Trophoblast cell (in vitro differentiated cells and primary cell): ENCODE results near the gene ISLR.

ENCODE experiments used
- DNase-seq, 2 donors: peaks; one replicate each; pipeline ENCODE4 v3.0.0-alpha.2; 2016
- H2AFZ ChIP-seq: 2 replicates; pipeline ENCODE4 v1.6.1; 2013; ENCODE audit warnings: low read length, moderate library complexity, mild to moderate bottlenecking; ENCODE audit not compliant: insufficient read depth, poor library complexity
- H2AK5ac ChIP-seq: 2 replicates; pipeline ENCODE4 v1.6.1; 2013; ENCODE audit warnings: mild to moderate bottlenecking, low read length
- H2BK120ac ChIP-seq: 2 replicates; pipeline ENCODE4 v1.6.1; 2013; ENCODE audit warnings: low read length, mild to moderate bottlenecking, moderate library complexity; ENCODE audit not compliant: insufficient read depth, poor library complexity
- H2BK12ac ChIP-seq: 2 replicates; pipeline ENCODE4 v1.6.1; 2013; ENCODE audit warnings: mild to moderate bottlenecking, low read length, moderate library complexity
- H2BK5ac ChIP-seq: 2 replicates; pipeline ENCODE4 v1.6.1; 2013; ENCODE audit warnings: low read length, low read depth, moderate library complexity, mild to moderate bottlenecking; ENCODE audit not compliant: poor library complexity
- H3K14ac ChIP-seq: 2 replicates; pipeline ENCODE4 v1.6.1; 2013; ENCODE audit warnings: mild to moderate bottlenecking, low read length
- H3K18ac ChIP-seq: 2 replicates; pipeline ENCODE4 v1.6.1; 2013; ENCODE audit warnings: mild to moderate bottlenecking, low read length
- H3K23ac ChIP-seq: 2 replicates; pipeline ENCODE4 v1.6.1; 2013; ENCODE audit warnings: low read length
- H3K27ac ChIP-seq: 2 replicates; pipeline ENCODE4 v1.5.1; 2013; ENCODE audit warnings: low read depth, mild to moderate bottlenecking, inconsistent platforms, low read length, moderate library complexity
- H3K27me3 ChIP-seq: 2 replicates; pipeline ENCODE4 v1.6.1; 2013; ENCODE audit warnings: inconsistent platforms, mild to moderate bottlenecking, low read length, moderate library complexity; ENCODE audit not compliant: insufficient read depth
- H3K36me3 ChIP-seq, 2 experiments: 1 replicate in 1 of 2; 2 replicates in 1 of 2; pipeline ENCODE4 v1.6.1; 2013; ENCODE audit warnings: low read length in 2 of 2, mild to moderate bottlenecking in 2 of 2, moderate library complexity in 1 of 2; ENCODE audit not compliant: insufficient read depth in 2 of 2, control insufficient read depth in 1 of 2
- H3K4ac ChIP-seq: 2 replicates; pipeline ENCODE4 v1.6.1; 2013; ENCODE audit warnings: low read depth, mild to moderate bottlenecking, low read length, moderate library complexity
- H3K4me1 ChIP-seq, 2 experiments: 1 replicate in 1 of 2; 2 replicates in 1 of 2; pipeline ENCODE4 v1.6.1; 2013; ENCODE audit warnings: low read length in 2 of 2, mild to moderate bottlenecking in 2 of 2, moderate library complexity in 1 of 2; ENCODE audit not compliant: insufficient read depth in 2 of 2, control insufficient read depth in 1 of 2
- H3K4me2 ChIP-seq: 2 replicates; pipeline ENCODE4 v1.6.1; 2013; ENCODE audit warnings: inconsistent platforms, mild to moderate bottlenecking, low read length, moderate library complexity
- H3K4me3 ChIP-seq: 2 replicates; pipeline ENCODE4 v1.5.1; 2013; ENCODE audit warnings: mild to moderate bottlenecking, low read depth, low read length, inconsistent platforms
- H3K79me1 ChIP-seq: one replicate; pipeline ENCODE4 v1.6.1; 2013; ENCODE audit warnings: low read length
- H3K79me2 ChIP-seq: 2 replicates; pipeline ENCODE4 v1.6.1; 2013; ENCODE audit warnings: low read length, mild to moderate bottlenecking; ENCODE audit not compliant: control insufficient read depth, insufficient read depth, poor library complexity
- H3K9ac ChIP-seq: 2 replicates; pipeline ENCODE4 v1.6.1; 2013; ENCODE audit warnings: mild to moderate bottlenecking, low read length
- H3K9me3 ChIP-seq: 2 replicates; pipeline ENCODE4 v1.6.1; 2013; ENCODE audit warnings: low read depth, mild to moderate bottlenecking, control low read depth, inconsistent platforms, low read length; ENCODE audit not compliant: insufficient read depth
- H4K12ac ChIP-seq: 2 replicates; pipeline ENCODE4 v1.6.1; 2013; ENCODE audit warnings: low read depth, mild to moderate bottlenecking, low read length, moderate library complexity
- H4K8ac ChIP-seq: 2 replicates; pipeline ENCODE4 v1.6.1; 2013; ENCODE audit warnings: low read depth, mild to moderate bottlenecking, low read length, moderate library complexity
- H4K91ac ChIP-seq: one replicate; pipeline ENCODE4 v1.6.1; 2013; ENCODE audit warnings: low read depth, mild to moderate bottlenecking, low read length, moderate library complexity
- WGBS: extraction: QIAGEN DNeasy Blood & Tissue Kit; methylation state at CpG from one replicate; pipeline ENCODE4 v1.1.7; 2013; ENCODE audit warnings: missing lambda C conversion rate; ENCODE audit not compliant: insufficient read length, insufficient coverage; ENCODE audit errors: extremely low coverage; 5-methylcytosine and 5-hydroxymethylcytosine counted together

ISLR gene

GRCh38 chr15:74130849-74131627 lies 42.5 kb upstream of the ISLR start:
- DNase-seq: no peak
- peaks cover 35% of the 10 kb centered on the region for H3K9me3 ChIP-seq
- no peak overlapping the region for H2BK12ac ChIP-seq
- no peak overlapping the region for H3K4me3 ChIP-seq
- H4K91ac ChIP-seq: no peak overlapping the region
- no peaks in the 10 kb centered on the region for H3K79me1 ChIP-seq
- H2AK5ac ChIP-seq: no peak overlapping the region
- peaks cover 4 to 16% of the 10 kb centered on the region in 2 experiments for H3K4me1 ChIP-seq
- H3K23ac ChIP-seq: no peak overlapping the region
- peaks cover 78% of the 10 kb centered on the region for H3K27me3 ChIP-seq
- H3K79me2 ChIP-seq: no peaks in the 10 kb centered on the region
- H2AFZ ChIP-seq: no peak overlapping the region
- no peak overlapping the region for H3K9ac ChIP-seq
- H3K4ac ChIP-seq: no peak overlapping the region
- no peak overlapping the region for H2BK5ac ChIP-seq
- H4K8ac ChIP-seq: no peak overlapping the region
- no CpG with 5 or more reads among the region's 28 CpGs for WGBS
- no peak overlapping the region for H3K18ac ChIP-seq
- H4K12ac ChIP-seq: no peak overlapping the region
- no peaks in the 10 kb centered on the region for H3K36me3 ChIP-seq
- no peak overlapping the region for H3K4me2 ChIP-seq
- H3K14ac ChIP-seq: no peak overlapping the region
- no peak overlapping the region for H3K27ac ChIP-seq
- no peak overlapping the region for H2BK120ac ChIP-seq

GRCh38 chr15:74131628-74132413 lies 41.7 kb upstream of the ISLR start:
- Histone ChIP-seq H3K9ac (no peak overlapping the region), H3K79me1 (no peaks in the 10 kb centered on the region), H3K18ac (no peak overlapping the region), H3K4me2 (no peak overlapping the region), H3K14ac (no peak overlapping the region), H3K4ac (no peak overlapping the region), H3K4me3 (no peak overlapping the region), H3K27me3 (peaks cover 81% of the 10 kb centered on the region), H3K27ac (no peak overlapping the region), H2AFZ (no peak overlapping the region), H3K36me3 (no peaks in the 10 kb centered on the region), H4K91ac (no peak overlapping the region), H2AK5ac (no peak overlapping the region), H2BK5ac (no peak overlapping the region), H3K23ac (no peak overlapping the region), H4K8ac (no peak overlapping the region), H2BK120ac (no peak overlapping the region), H3K79me2 (no peaks in the 10 kb centered on the region), H4K12ac (no peak overlapping the region), H3K9me3 (peaks cover 35% of the 10 kb centered on the region), H2BK12ac (no peak overlapping the region), H3K4me1 (peaks cover 4 to 17% of the 10 kb centered on the region in 2 experiments)
- WGBS: no CpG with 5 or more reads among the region's 20 CpGs
- DNase-seq: no peak

- Histone ChIP-seq H4K8ac (no peak overlapping the region), H3K79me1 (no peaks in the 10 kb centered on the region), H3K27me3 (peaks cover 85% of the 10 kb centered on the region), H4K12ac (no peak overlapping the region), H3K4me3 (peak overlapping the region; percentile 33), H2AK5ac (no peak overlapping the region), H3K9me3 (peaks cover 35% of the 10 kb centered on the region), H3K4me1 (peaks cover 4 to 15% of the 10 kb centered on the region in 2 experiments), H3K9ac (no peak overlapping the region), H2BK5ac (no peak overlapping the region), H3K36me3 (no peaks in the 10 kb centered on the region), H3K4ac (no peak overlapping the region), H3K14ac (no peak overlapping the region), H2AFZ (no peak overlapping the region), H4K91ac (no peak overlapping the region), H3K27ac (no peak overlapping the region), H2BK120ac (no peak overlapping the region), H2BK12ac (no peak overlapping the region), H3K4me2 (peak overlapping the region; percentile 8), H3K79me2 (no peaks in the 10 kb centered on the region), H3K18ac (no peak overlapping the region), H3K23ac (no peak overlapping the region)
- no peak for DNase-seq
- WGBS: no CpG with 5 or more reads among the region's 90 CpGs
These were observed 40.5 kb upstream of the ISLR start for GRCh38 chr15:74132681-74133651.

GRCh38 chr15:74133694-74134386 lies 39.7 kb upstream of the ISLR start:
- DNase-seq: no peak
- Histone ChIP-seq H3K4me1 (peaks cover 4 to 12% of the 10 kb centered on the region in 2 experiments), H3K18ac (no peak overlapping the region), H3K4me3 (no peak overlapping the region), H3K27ac (no peak overlapping the region), H3K4me2 (no peak overlapping the region), H2BK5ac (no peak overlapping the region), H3K9me3 (peaks cover 35% of the 10 kb centered on the region), H2AK5ac (no peak overlapping the region), H3K9ac (no peak overlapping the region), H4K12ac (no peak overlapping the region), H3K23ac (no peak overlapping the region), H3K79me2 (no peaks in the 10 kb centered on the region), H4K8ac (no peak overlapping the region), H2BK12ac (no peak overlapping the region), H2AFZ (no peak overlapping the region), H3K14ac (no peak overlapping the region), H2BK120ac (no peak overlapping the region), H3K27me3 (peaks cover 76% of the 10 kb centered on the region), H3K79me1 (no peaks in the 10 kb centered on the region), H3K36me3 (no peaks in the 10 kb centered on the region), H3K4ac (no peak overlapping the region), H4K91ac (no peak overlapping the region)
- no CpG with 5 or more reads among the region's 71 CpGs for WGBS
